ENCODE data around the gene TSR3.

GRCh38 chr16:1344499-1344898 is 7.2 kb downstream of the TSR3 start:
- TF ChIP-seq POLR2A (IDR thresholded peaks at IDR 0.05): no peak
- no peak for TF ChIP-seq CTCF (IDR thresholded peaks at IDR 0.05)

All from adrenal gland (tissue), 5 donors.